Dermis blood vessel endothelial cell (primary cell): ENCODE measurements around the gene FAR2. TPM values are rescaled to one million over a fixed set of nuclear protein-coding genes. Genes with fewer than 3 reads are reported as not detected.
"Not testable (repeated sequence)": the region's sequence is repeated elsewhere in the genome, so short reads cannot be mapped to it uniquely, and the experiment has no call there.

Experiments
- DNase-seq: peaks from one replicate; pipeline ENCODE4 v3.0.0; 2010
- total RNA-seq: library from RNA; depleted of rRNA; stranded (reverse); fragments of >200 nt; gene quantifications from 2 replicates; pipeline ENCODE4 v1.2.3, GENCODE V29; 2014

FAR2 gene
- total RNA-seq, 1 donor from 2014 or later: 43.7 TPM

DNA sequence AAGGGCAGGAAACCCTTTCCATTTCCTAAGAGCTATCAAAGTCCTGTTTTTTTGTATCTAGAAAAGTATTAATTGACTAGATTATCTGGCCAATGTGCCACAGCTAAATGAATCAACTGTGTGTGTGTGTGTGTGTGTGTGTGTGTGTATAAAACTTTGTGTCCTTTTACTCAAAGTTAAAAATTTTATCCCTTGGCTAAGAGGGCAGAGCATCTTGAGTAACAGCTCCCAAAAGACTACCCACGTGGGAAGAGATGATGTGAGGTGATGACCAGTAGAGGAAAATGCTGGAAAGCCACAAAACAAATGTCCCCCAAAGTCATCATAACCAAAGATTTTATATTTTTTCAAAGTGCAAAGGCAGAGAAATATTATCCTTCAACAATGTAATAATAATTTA, 90.3 kb downstream of the FAR2 start:
- DNase-seq: no peak

- no peak for DNase-seq
Observed at GRCh38 chr12:29240441-29240840, 91.4 kb downstream of the FAR2 start.

DNA sequence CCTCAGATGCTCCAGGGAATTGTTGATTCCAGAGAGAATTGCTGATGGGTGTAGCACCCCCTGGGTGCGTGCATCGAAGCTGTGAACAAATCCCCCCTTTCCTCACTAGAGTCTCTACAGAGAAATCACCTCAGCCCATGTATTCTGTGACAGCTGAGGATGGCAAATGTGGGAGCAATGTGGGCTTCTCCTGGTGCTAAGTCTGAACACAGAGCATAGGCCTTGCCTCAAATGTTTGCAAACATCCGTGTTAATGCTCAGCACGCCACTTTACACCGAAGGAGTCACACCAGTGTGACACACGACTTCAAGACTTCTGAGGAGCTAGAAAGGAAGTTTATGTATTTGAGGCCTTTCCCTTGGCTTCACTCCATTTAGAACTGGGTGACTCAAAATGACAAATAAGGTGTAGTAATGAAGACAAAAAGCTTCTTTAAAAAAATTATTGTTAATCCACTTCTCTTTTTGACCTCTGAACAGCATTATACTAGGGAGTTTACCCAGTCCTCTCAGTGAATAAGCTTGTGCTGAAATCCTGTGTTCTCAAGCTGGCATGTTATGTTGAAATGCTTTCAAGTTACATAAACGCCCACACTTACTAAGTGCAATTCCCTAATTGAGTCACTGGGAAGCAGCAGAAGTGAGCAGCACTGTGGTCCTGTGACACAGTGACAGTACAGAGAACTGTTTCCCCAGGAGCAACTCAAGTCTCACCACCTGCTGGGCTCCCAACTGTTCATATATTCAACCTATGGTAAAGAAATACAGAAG, 92.9 kb downstream of the FAR2 start:
- DNase-seq: peak; percentile 77

GRCh38 chr12:29242921-29243431, 93.9 kb downstream of the FAR2 start:
- DNase-seq: peak; percentile 79

GRCh38 chr12:29244159-29244765, 95.2 kb downstream of the FAR2 start:
- no peak for DNase-seq

- DNase-seq: no peak
Observed at GRCh38 chr12:29245246-29245645, 96.2 kb downstream of the FAR2 start.

DNA sequence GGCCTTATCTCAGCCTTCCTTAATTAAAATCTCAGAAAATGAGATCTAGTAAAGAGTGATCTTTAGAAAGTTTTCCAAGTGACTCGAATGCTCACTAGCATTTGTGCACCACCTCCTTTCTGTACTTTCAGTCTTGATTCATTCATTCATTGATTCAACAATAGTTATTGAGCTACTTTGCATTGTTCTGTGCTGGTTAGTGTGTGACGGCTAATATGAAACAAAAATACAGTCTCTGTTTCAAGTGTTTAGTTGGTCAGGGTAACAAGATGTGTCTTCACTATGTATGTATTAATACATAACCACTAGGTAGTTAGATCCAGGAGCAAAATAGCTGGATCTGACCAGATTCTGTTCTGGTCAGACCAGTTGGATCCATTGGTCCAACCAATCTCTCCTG, 100.9 kb downstream of the FAR2 start:
- no peak for DNase-seq

DNA sequence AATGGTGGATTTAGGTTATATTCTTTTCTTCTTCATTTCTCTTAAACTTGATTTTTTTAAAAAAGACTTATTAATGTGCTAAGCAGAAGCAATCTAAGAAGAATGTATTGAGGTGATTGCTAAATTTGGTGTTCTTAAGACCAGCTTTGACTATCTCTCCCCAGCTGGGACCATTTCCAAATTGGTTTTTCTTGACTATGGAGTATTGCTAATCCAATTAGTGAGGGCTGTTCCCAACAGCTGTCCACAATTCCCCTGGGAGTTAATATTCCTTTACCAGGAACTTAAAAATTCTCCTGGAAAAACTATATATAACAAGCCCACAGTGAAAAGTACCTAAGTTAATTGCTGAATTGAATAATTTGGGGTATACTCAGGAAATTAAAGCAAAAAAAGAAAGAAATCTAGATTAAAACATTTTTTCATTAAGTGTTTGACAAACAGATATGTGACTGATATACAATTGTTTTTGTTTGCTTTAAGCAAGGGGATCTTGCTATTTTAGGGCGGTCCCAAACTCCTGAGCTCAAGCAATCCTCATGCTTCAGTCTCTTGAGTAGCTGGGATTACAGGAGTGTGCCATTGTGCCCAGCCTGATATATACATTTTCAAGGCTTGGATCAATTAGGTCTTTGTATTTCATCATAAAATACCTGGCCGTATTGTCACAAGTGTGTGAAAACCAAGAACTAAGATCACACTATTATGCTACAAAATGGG, 105.0 kb downstream of the FAR2 start:
- DNase-seq: no peak

DNA sequence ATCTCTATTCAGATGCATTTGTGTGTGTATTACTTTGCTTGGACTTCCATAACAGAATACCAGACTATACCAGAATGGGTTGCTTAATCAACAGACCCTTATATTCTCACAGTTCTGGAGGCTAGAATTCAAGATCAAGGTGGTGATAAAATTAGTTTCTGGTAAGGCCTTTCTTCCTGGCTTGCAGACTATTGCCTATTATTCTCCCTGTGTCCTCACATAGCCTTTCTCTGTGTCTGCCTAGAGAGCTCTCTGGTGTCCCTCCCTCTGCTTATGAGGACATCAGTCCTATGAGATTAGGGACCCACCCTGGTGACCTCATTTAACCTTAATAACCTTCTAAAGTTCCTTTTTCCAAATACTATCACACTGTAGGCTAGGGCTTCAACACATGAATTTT, 106.0 kb downstream of the FAR2 start:
- no peak for DNase-seq

DNA sequence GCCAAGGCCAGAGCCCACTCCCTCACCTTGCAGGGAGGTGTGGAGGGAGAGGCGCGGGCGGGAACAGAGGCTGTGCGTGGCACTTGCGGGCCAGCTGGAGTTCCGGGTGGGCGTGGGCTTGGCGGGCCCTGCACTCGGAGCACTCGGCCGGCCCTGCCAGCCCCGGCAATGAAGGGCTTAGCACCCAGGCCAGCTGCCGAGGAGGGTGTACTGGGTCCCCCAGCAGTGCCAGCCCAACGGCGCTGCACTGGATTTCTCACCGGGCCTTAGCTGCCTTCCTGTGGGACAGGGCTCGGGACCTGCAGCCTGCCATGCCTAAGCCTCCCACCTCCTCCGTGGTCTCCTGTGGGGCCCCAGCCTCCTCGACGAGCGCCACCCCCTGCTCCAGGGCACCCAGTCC, 107.5 kb downstream of the FAR2 start:
- DNase-seq: no peak

GRCh38 chr12:29257687-29258086, 108.6 kb downstream of the FAR2 start:
- not testable (repeated sequence) for DNase-seq

DNA sequence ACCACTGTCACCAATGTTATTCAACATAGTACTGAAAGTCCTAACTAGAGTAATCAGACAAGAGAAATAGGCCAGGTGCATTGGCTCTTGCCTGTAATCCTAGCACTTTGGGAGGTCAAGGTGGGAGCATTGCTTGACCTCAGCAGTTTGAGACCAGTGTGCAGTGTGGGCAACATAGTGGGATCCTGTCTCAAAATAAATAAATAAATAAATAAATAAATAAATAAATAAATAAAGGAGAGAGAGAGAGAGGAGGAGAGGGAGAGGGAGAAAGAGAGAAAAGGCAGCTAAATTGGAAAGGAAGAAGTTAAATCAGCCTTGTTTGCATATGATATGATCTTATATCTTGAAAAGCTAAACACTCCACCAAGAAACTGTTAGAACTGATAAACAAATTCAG, 115.3 kb downstream of the FAR2 start:
- DNase-seq: no peak

DNA sequence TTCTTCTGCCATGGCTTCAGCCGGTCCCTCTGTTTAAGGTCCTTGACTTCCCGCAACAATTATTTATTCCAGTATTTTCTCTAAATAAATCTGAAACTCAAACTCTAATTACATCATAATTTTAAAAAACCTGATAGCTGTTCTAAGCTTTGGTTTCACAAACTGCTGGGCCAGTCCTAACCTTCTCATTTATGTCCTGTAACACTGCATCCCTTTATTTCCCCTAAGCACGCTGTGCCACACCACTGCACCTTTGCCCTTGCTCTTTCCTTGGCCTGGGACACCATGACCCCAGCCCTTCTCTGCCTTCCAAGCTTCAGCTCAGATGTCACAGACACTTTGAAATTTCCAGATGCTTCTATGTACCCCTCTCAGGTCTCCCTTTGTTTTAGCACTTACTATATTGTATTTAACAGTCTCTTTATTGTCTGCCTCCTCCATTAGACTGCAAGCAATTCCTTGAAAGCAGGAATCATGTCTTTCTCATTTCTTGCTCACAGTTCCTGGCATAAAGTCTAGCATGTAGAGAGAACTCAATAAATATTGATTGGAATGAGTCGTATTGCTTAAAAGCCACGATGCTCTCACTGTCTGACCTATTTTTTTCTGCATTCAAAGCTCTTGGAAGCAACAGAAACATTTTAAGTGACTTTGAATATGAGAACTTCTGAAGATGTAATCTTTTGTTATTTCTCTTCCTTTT, 120.8 kb downstream of the FAR2 start:
- no peak for DNase-seq

- DNase-seq: no peak
Observed at GRCh38 chr12:29270446-29270845, 121.4 kb downstream of the FAR2 start.

DNA sequence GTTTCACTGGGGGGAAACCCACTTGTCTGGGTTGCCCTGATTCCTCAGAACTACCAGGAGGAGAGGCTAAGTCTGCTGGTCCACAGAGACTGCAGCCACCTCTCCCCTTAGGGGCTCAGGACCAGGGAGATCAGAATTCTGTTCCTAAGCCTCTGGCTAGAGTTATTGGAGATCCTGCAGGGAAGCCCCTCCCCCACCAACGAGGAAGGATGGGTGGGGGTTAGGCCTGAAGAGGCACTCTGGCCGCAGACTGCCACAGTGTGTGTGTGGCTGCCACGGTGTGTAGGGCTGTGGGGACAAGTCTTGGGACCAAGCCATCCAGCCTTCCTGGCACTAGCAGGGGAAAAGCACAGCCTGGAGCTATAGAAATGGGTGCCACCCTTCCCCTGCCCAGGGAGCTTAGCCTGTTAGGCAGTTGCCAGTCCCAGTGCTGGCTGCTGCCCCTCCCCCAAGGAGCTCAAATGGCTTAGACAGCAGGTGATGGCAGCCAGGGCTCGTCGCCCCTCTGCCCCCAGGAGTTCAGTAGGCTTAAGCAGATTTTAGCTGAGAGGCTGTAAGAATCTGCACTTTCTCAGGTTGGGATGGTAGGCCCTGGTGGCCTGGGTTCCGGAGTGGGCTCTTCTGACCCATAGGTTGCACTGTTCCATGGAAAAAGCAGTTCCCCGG, 124.2 kb downstream of the FAR2 start:
- DNase-seq: no peak

- DNase-seq: no peak
Observed at GRCh38 chr12:29275834-29276233, 126.8 kb downstream of the FAR2 start.

GRCh38 chr12:29277231-29277630, 128.2 kb downstream of the FAR2 start:
- DNase-seq: no peak

- no peak for DNase-seq
Observed at GRCh38 chr12:29278673-29279420, 129.8 kb downstream of the FAR2 start.

DNA sequence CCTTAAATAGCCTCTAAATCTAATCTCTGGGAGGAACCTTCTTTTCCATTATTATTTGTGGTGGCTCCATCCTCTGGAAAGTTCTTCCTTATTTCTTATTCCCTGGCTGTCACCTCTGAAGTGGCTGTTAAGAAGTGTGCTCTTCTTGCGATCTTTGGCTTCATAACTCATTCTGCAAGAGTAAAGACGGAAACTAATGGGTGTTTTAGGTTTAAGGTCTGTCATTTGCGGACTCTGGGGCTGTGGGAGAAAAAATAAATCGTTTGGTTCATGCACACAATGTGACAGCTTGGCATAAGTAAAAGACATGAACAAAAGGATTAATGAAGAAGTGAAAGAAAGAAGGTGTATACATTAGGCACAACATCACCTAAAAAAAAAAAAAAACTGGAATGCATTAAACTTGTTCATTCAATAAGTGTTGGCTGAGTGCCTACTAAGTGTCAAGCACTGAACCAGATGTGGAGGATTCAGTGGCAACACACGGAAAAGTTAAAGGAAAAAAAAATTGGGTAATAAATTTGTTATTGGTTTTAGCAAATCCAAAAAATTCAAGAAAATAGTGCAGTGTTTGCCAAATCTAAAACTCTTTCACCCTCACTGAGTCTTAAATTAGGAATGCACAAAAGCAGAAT, 132.4 kb downstream of the FAR2 start:
- no peak for DNase-seq

GRCh38 chr12:29282031-29282816, 133.1 kb downstream of the FAR2 start:
- peak; percentile 63 for DNase-seq
